ENCODE data around the gene IQCC.

The IQCC gene

DNA sequence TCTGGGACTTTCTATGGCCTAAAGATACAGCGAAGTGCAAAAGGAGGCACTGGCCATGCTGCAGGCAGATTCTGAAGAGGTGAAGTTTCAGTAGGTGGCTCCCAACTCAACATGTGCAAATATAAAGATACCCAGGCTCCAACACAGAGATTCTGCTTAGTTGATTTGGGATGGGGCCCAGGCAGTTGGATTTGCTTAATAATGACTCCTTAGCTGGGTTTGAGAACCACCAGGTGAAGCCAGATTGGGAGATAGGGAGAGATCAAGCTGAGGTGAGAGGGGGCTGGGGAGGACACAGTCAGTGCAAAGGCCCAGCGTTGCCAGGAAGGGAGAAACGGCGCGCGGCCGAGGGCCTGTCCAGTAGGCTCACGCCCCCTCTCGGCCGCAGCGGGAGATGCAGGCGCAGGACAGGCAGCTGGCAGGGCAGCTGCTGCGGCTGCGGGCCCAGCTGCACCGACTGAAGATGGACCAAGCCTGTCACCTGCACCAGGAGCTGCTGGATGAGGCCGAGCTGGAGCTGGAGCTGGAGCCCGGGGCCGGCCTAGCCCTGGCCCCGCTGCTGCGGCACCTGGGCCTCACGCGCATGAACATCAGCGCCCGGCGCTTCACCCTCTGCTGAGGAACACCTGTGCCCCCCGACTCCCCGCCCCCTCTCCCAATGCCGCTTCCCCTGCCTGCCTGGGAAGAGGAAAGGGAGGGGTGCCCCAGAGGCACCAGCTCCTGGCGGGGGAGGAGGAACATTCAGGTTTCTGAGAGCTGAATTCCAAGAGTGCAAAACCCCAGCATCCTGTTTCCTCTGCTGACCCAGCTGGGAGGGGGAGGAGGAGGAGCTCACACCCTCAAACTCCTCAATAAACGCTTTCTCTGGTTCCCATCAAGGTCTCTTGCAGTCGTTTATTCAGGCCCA lies 42.8 kb downstream of the IQCC start (continued):
- TF ChIP-seq, protein P1, sequence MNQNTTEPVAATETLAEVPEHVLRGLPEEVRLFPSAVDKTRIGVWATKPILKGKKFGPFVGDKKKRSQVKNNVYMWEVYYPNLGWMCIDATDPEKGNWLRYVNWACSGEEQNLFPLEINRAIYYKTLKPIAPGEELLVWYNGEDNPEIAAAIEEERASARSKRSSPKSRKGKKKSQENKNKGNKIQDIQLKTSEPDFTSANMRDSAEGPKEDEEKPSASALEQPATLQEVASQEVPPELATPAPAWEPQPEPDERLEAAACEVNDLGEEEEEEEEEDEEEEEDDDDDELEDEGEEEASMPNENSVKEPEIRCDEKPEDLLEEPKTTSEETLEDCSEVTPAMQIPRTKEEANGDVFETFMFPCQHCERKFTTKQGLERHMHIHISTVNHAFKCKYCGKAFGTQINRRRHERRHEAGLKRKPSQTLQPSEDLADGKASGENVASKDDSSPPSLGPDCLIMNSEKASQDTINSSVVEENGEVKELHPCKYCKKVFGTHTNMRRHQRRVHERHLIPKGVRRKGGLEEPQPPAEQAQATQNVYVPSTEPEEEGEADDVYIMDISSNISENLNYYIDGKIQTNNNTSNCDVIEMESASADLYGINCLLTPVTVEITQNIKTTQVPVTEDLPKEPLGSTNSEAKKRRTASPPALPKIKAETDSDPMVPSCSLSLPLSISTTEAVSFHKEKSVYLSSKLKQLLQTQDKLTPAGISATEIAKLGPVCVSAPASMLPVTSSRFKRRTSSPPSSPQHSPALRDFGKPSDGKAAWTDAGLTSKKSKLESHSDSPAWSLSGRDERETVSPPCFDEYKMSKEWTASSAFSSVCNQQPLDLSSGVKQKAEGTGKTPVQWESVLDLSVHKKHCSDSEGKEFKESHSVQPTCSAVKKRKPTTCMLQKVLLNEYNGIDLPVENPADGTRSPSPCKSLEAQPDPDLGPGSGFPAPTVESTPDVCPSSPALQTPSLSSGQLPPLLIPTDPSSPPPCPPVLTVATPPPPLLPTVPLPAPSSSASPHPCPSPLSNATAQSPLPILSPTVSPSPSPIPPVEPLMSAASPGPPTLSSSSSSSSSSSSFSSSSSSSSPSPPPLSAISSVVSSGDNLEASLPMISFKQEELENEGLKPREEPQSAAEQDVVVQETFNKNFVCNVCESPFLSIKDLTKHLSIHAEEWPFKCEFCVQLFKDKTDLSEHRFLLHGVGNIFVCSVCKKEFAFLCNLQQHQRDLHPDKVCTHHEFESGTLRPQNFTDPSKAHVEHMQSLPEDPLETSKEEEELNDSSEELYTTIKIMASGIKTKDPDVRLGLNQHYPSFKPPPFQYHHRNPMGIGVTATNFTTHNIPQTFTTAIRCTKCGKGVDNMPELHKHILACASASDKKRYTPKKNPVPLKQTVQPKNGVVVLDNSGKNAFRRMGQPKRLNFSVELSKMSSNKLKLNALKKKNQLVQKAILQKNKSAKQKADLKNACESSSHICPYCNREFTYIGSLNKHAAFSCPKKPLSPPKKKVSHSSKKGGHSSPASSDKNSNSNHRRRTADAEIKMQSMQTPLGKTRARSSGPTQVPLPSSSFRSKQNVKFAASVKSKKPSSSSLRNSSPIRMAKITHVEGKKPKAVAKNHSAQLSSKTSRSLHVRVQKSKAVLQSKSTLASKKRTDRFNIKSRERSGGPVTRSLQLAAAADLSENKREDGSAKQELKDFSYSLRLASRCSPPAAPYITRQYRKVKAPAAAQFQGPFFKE (tag by site-specific recombination; IDR thresholded peaks at IDR 0.05; ENCODE audit: borderline replicate concordance) = no peak
- TF ChIP-seq, protein P2, sequence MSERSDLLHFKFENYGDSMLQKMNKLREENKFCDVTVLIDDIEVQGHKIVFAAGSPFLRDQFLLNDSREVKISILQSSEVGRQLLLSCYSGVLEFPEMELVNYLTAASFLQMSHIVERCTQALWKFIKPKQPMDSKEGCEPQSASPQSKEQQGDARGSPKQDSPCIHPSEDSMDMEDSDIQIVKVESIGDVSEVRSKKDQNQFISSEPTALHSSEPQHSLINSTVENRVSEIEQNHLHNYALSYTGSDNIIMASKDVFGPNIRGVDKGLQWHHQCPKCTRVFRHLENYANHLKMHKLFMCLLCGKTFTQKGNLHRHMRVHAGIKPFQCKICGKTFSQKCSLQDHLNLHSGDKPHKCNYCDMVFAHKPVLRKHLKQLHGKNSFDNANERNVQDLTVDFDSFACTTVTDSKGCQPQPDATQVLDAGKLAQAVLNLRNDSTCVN (tag by site-specific recombination; optimal IDR thresholded peaks at IDR 0.05) = peak; percentile 63
- TF ChIP-seq, protein P3, sequence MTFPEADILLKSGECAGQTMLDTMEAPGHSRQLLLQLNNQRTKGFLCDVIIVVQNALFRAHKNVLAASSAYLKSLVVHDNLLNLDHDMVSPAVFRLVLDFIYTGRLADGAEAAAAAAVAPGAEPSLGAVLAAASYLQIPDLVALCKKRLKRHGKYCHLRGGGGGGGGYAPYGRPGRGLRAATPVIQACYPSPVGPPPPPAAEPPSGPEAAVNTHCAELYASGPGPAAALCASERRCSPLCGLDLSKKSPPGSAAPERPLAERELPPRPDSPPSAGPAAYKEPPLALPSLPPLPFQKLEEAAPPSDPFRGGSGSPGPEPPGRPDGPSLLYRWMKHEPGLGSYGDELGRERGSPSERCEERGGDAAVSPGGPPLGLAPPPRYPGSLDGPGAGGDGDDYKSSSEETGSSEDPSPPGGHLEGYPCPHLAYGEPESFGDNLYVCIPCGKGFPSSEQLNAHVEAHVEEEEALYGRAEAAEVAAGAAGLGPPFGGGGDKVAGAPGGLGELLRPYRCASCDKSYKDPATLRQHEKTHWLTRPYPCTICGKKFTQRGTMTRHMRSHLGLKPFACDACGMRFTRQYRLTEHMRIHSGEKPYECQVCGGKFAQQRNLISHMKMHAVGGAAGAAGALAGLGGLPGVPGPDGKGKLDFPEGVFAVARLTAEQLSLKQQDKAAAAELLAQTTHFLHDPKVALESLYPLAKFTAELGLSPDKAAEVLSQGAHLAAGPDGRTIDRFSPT (tag by site-specific recombination; IDR thresholded peaks at IDR 0.05) = peak; percentile 24; the same call in 1 of the 2 replicates
- TF ChIP-seq, protein P4, sequence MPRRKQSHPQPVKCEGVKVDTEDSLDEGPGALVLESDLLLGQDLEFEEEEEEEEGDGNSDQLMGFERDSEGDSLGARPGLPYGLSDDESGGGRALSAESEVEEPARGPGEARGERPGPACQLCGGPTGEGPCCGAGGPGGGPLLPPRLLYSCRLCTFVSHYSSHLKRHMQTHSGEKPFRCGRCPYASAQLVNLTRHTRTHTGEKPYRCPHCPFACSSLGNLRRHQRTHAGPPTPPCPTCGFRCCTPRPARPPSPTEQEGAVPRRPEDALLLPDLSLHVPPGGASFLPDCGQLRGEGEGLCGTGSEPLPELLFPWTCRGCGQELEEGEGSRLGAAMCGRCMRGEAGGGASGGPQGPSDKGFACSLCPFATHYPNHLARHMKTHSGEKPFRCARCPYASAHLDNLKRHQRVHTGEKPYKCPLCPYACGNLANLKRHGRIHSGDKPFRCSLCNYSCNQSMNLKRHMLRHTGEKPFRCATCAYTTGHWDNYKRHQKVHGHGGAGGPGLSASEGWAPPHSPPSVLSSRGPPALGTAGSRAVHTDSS (tag by site-specific recombination; IDR thresholded peaks at IDR 0.05) = no peak
- TF ChIP-seq ZXDB (tag by site-specific recombination; IDR thresholded peaks at IDR 0.05) = no peak
- TF ChIP-seq ZNF561 (tag by site-specific recombination; IDR thresholded peaks at IDR 0.05; ENCODE audit: borderline replicate concordance) = no peak; the same call in 1 of the 2 replicates
- TF ChIP-seq ZNF354C (tag by site-specific recombination; IDR thresholded peaks at IDR 0.05; ENCODE audit: borderline replicate concordance, low read depth) = no peak
- TF ChIP-seq, protein P5, sequence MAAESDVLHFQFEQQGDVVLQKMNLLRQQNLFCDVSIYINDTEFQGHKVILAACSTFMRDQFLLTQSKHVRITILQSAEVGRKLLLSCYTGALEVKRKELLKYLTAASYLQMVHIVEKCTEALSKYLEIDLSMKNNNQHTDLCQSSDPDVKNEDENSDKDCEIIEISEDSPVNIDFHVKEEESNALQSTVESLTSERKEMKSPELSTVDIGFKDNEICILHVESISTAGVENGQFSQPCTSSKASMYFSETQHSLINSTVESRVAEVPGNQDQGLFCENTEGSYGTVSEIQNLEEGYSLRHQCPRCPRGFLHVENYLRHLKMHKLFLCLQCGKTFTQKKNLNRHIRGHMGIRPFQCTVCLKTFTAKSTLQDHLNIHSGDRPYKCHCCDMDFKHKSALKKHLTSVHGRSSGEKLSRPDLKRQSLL (tag by site-specific recombination; IDR thresholded peaks at IDR 0.05) = peak; percentile 49; the same call in 1 of the 2 replicates
- TF ChIP-seq RBAK (tag by site-specific recombination; IDR thresholded peaks at IDR 0.05) = no peak
- TF ChIP-seq BCL11A (tag by site-specific recombination; IDR thresholded peaks at IDR 0.05; ENCODE audit: low read depth) = peak; percentile 61; the same call in 1 of the 2 replicates
- TF ChIP-seq, protein P6, sequence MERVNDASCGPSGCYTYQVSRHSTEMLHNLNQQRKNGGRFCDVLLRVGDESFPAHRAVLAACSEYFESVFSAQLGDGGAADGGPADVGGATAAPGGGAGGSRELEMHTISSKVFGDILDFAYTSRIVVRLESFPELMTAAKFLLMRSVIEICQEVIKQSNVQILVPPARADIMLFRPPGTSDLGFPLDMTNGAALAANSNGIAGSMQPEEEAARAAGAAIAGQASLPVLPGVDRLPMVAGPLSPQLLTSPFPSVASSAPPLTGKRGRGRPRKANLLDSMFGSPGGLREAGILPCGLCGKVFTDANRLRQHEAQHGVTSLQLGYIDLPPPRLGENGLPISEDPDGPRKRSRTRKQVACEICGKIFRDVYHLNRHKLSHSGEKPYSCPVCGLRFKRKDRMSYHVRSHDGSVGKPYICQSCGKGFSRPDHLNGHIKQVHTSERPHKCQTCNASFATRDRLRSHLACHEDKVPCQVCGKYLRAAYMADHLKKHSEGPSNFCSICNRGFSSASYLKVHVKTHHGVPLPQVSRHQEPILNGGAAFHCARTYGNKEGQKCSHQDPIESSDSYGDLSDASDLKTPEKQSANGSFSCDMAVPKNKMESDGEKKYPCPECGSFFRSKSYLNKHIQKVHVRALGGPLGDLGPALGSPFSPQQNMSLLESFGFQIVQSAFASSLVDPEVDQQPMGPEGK (tag by site-specific recombination; IDR thresholded peaks at IDR 0.05) = peak; percentile 87
- TF ChIP-seq, protein P7, sequence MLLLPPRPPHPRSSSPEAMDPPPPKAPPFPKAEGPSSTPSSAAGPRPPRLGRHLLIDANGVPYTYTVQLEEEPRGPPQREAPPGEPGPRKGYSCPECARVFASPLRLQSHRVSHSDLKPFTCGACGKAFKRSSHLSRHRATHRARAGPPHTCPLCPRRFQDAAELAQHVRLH (tag by site-specific recombination; IDR thresholded peaks at IDR 0.05) = peak; percentile 79
- no peak for TF ChIP-seq YY2 (tag by site-specific recombination; IDR thresholded peaks at IDR 0.05)
- TF ChIP-seq ZNF600 (tag by site-specific recombination; IDR thresholded peaks at IDR 0.05) = peak; percentile 88
- TF ChIP-seq ZNF623 (tag by site-specific recombination; IDR thresholded peaks at IDR 0.05) = peak; percentile 100
- TF ChIP-seq ZBTB7A (tag by site-specific recombination; IDR thresholded peaks at IDR 0.05; ENCODE audit: low read depth) = no peak
- no peak for TF ChIP-seq ZNF184 (tag by site-specific recombination; IDR thresholded peaks at IDR 0.05)
- no peak for TF ChIP-seq OVOL3 (tag by site-specific recombination; IDR thresholded peaks at IDR 0.05)
- no peak for TF ChIP-seq ZNF473 (tag by site-specific recombination; IDR thresholded peaks at IDR 0.05)
- no peak; the same call in 1 of the 2 replicates for TF ChIP-seq ZNF121 (tag by site-specific recombination; IDR thresholded peaks at IDR 0.05)
- TF ChIP-seq SETDB1 (IDR thresholded peaks at IDR 0.05; ENCODE audit: insufficient read length, low read length) = no peak
- peak; percentile 85 for TF ChIP-seq ZNF335 (tag by site-specific recombination; conservative IDR thresholded peaks at IDR 0.05)
- no peak for TF ChIP-seq ZIC2 (tag by site-specific recombination; IDR thresholded peaks at IDR 0.05)
- TF ChIP-seq ZNF24 (tag by site-specific recombination; IDR thresholded peaks at IDR 0.05) = 0 out of 2 replicates have a peak, but pooled peaks have one; percentile 42
